ENCODE results near the gene RAD1.

RAD1 gene

DNA sequence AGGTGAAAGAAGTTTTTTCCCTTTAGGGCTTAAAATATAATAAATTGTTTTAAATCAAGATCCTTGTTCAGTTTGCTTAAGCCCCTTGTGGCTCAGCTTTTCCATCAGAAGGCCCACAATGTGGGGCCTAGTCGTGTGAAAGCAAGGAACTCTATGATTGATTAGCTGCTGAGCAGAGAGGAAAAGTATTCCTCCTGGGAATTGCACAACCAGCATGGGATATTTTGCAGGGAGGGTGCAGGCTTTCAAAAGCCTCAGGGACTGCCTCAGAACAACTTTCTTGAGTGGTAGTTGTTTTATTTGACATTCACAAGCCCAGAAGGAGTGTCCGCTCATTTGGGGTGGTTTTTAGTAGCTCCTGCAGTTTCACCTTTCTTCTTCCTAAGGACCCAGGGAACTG, 56.5 kb downstream of the RAD1 start:
- DNase-seq, result no peak

DNA sequence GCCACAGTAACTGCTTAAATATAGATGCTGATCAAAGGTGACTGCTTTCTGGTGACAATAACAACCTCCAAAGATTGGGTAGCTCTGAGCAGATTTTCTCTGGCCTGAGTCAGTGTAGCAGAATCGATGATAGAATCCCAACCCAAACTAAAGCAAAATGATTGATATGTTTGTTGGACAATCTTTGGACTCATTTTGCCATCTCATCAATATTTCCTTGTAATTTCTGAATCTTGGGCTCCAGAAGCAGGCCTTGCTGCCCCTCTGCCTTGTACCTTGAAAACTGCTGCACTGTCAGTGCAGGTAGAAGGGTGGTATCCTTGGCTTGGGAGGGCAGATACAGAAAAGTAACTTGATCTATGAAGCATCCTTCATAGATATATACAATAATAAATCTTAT, 57.4 kb downstream of the RAD1 start:
- DNase-seq, result no peak

DNA sequence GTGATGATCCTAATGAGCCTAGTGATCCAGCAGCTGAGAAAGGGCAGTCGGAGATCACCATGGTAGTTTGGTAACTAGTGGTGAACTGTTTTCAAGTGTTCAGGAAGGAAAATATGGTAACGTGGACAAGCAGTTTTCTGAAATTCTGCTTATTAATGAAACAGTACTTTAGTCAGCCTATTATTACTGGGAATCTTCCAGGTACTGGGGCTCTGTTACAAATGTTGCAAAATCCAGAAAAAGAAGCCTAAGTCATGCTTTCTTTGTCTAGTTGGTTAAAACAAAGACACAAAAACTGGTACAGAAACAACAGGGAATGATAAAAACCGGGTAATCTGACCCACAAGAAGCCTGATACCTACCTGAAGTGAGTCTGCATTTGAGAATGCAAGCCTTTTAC, 58.1 kb downstream of the RAD1 start:
- no peak for DNase-seq

Data from stimulated activated CD4-positive, alpha-beta T cell treated with anti-CD3 and anti-CD28 coated beads, Interleukin-15, amount 100 ng/mL, for 24 hours (primary cell).